ENCODE measurements around the gene DYTN.

DYTN gene

DNA sequence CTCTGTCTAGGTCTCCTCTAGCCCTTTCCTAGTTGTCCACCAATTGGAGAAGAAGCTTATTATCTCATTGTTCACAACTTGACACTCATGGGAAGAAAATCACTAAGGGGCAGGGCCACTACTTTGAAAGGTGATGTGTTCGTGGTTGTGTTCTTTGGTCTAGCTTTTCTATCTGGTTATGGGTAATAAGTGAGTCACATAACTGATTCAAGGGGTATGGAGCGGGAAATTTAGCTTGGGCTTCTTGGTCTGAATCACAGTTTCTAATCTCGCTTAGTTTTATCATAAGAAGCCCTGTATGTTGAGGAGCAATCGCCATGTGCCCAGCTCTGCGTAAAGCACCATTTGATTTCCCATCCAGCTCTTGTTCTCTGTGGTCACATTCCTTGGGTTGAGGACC is 18.7 kb upstream of the DYTN start:
- DNase-seq (ENCODE audit: low spot score), result no peak
- Histone ChIP-seq H2AK5ac (ENCODE audit: low read depth, low read length) (no peak overlapping the region), H3K4me1 (ENCODE audit: control insufficient read depth in 2 of 2, insufficient read depth in 1 of 2, low read depth in 1 of 2, low read length in 2 of 2) (no peaks in the 10 kb centered on the region), H3K36me3 (replicated peaks in 1 of 2; ENCODE audit: control insufficient read depth in 2 of 2, insufficient read depth in 2 of 2, low read length in 2 of 2) (no peaks in the 10 kb centered on the region), H3K14ac (ENCODE audit: low read length) (no peak overlapping the region), H2BK12ac (ENCODE audit: low read length) (no peak overlapping the region), H3K9me3 (replicated peaks in 1 of 2; ENCODE audit: control insufficient read depth in 2 of 2, insufficient read depth in 1 of 2, low read depth in 1 of 2, low read length in 2 of 2) (no peaks in the 10 kb centered on the region), H3K4me2 (ENCODE audit: insufficient read depth, low read length, poor library complexity, severe bottlenecking) (no peak overlapping the region), H2AFZ (ENCODE audit: low read length) (no peak overlapping the region), H2BK15ac (ENCODE audit: low read length) (no peak overlapping the region), H3K27me3 (ENCODE audit: control insufficient read depth in 3 of 3, insufficient read depth in 3 of 3, low read depth in 1 of 3, low read length in 3 of 3) (no peaks in the 10 kb centered on the region), H3K79me1 (ENCODE audit: low read depth, low read length) (no peaks in the 10 kb centered on the region), H4K91ac (ENCODE audit: low read depth, low read length, poor library complexity) (no peak overlapping the region), H3K27ac (replicated peaks; ENCODE audit: low read length) (no peak overlapping the region), H3K9ac (ENCODE audit: low read depth, low read length, poor library complexity) (no peak overlapping the region), H3K4ac (ENCODE audit: low read length) (no peak overlapping the region), H2BK5ac (ENCODE audit: low read length) (no peak overlapping the region), H3K4me3 (ENCODE audit: low read length in 2 of 2) (no peak overlapping the region), H2BK120ac (ENCODE audit: low read depth, low read length) (no peak overlapping the region), H3K18ac (ENCODE audit: low read length) (no peak overlapping the region), H4K8ac (ENCODE audit: low read depth, low read length) (no peak overlapping the region), H3K23ac (ENCODE audit: low read depth, low read length, poor library complexity) (no peak overlapping the region)
- no CpG with 5 or more reads among the region's 5 CpGs for WGBS, 2 donors (ENCODE audit: extremely low coverage in 2 of 2, insufficient read length in 2 of 2, insufficient replicate concordance in 1 of 2)

DNA sequence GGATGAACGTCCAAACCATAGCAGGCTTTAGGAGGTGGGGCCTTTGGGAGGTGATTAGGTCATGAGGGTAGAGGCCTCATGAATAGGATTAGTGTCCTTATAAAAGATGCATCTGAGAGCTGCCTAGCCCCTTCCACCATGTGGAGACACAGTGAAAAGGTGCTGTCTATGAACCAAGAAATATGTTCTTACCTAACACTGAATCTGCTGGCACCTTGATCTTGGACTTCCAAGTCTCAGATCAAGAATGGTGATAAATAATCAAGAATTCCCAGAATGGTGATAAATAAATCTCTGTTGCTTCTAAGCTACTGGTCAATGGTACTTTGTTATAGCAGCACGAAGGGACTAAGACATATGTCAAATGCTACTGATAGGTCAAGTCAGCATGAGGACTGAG is 15.1 kb upstream of the DYTN start:
- no peak overlapping the region for H3K14ac ChIP-seq (ENCODE audit: low read length)
- WGBS, 2 donors (ENCODE audit: extremely low coverage in 2 of 2, insufficient read length in 2 of 2, insufficient replicate concordance in 1 of 2), result no CpG with 5 or more reads among the region's 2 CpGs
- no peak overlapping the region for H3K18ac ChIP-seq (ENCODE audit: low read length)
- no peak overlapping the region for H4K91ac ChIP-seq (ENCODE audit: low read depth, low read length, poor library complexity)
- no peak overlapping the region for H3K9ac ChIP-seq (ENCODE audit: low read depth, low read length, poor library complexity)
- H3K23ac ChIP-seq (ENCODE audit: low read depth, low read length, poor library complexity), result no peak overlapping the region
- H3K9me3 ChIP-seq (replicated peaks in 1 of 2; ENCODE audit: control insufficient read depth in 2 of 2, insufficient read depth in 1 of 2, low read depth in 1 of 2, low read length in 2 of 2), result no peaks in the 10 kb centered on the region
- H2AK5ac ChIP-seq (ENCODE audit: low read depth, low read length), result no peak overlapping the region
- no peak overlapping the region for H2BK12ac ChIP-seq (ENCODE audit: low read length)
- no peaks in the 10 kb centered on the region for H3K27me3 ChIP-seq (ENCODE audit: control insufficient read depth in 3 of 3, insufficient read depth in 3 of 3, low read depth in 1 of 3, low read length in 3 of 3)
- H2AFZ ChIP-seq (ENCODE audit: low read length), result no peak overlapping the region
- H3K4me3 ChIP-seq (ENCODE audit: low read length in 2 of 2), result no peak overlapping the region
- H2BK120ac ChIP-seq (ENCODE audit: low read depth, low read length), result no peak overlapping the region
- no peak overlapping the region for H3K4me2 ChIP-seq (ENCODE audit: insufficient read depth, low read length, poor library complexity, severe bottlenecking)
- no peak overlapping the region for H3K4ac ChIP-seq (ENCODE audit: low read length)
- no peaks in the 10 kb centered on the region for H3K79me1 ChIP-seq (ENCODE audit: low read depth, low read length)
- no peaks in the 10 kb centered on the region for H3K36me3 ChIP-seq (replicated peaks in 1 of 2; ENCODE audit: control insufficient read depth in 2 of 2, insufficient read depth in 2 of 2, low read length in 2 of 2)
- H2BK5ac ChIP-seq (ENCODE audit: low read length), result no peak overlapping the region
- DNase-seq (ENCODE audit: low spot score), result no peak
- H3K4me1 ChIP-seq (ENCODE audit: control insufficient read depth in 2 of 2, insufficient read depth in 1 of 2, low read depth in 1 of 2, low read length in 2 of 2), result peaks cover 0 to 1% of the 10 kb centered on the region in 2 donors
- H3K27ac ChIP-seq (replicated peaks; ENCODE audit: low read length), result no peak overlapping the region
- no peak overlapping the region for H2BK15ac ChIP-seq (ENCODE audit: low read length)
- no peak overlapping the region for H4K8ac ChIP-seq (ENCODE audit: low read depth, low read length)

DNA sequence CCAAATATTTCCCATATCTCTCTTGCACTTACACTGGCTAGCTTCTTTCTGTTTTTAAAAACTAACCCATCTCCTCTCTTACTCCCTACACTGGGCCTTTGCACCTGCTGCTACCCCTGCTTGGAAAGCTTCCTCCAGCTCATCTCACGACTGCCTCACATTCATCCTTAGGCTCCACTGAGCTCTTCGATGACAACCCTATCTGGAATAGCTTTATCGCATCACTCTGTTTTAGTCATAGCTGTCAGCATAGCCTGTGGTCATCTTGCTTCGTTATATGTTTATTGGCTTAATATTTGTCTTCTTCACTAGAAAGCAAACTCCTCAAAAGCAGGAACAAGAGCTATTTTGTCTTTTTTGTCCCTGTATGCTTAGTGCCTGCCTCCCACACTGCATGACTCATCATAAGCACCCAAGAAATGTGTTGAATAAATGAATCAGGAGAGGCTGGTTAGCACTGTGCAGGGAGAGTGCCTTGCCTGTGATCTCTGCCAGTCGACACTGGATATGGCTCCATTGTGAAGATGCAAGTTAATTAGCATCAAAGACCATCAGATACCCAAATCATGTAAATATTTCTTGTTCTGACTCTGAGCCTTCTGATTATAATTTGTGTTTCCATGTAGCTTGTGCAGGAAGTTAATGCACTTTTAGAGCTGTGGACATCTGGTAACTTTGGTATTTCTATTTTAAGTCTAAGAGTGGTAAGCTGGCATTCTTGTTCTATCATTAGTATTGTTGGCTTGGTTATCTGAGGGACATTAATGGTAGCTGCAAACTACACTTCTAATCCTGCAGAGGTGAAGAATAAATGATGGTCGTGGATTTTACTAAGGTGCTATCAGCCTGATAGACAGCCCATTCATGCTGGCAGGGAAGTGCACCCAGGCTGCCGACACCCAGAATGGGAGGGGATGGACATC is 10.3 kb upstream of the DYTN start:
- Histone ChIP-seq H3K27me3 (ENCODE audit: control insufficient read depth in 3 of 3, insufficient read depth in 3 of 3, low read depth in 1 of 3, low read length in 3 of 3) (no peaks in the 10 kb centered on the region), H3K14ac (ENCODE audit: low read length) (no peak overlapping the region), H3K9me3 (replicated peaks in 1 of 2; ENCODE audit: control insufficient read depth in 2 of 2, insufficient read depth in 1 of 2, low read depth in 1 of 2, low read length in 2 of 2) (no peaks in the 10 kb centered on the region), H2BK120ac (ENCODE audit: low read depth, low read length) (no peak overlapping the region), H3K4ac (ENCODE audit: low read length) (no peak overlapping the region), H3K36me3 (replicated peaks in 1 of 2; ENCODE audit: control insufficient read depth in 2 of 2, insufficient read depth in 2 of 2, low read length in 2 of 2) (no peaks in the 10 kb centered on the region), H3K4me2 (ENCODE audit: insufficient read depth, low read length, poor library complexity, severe bottlenecking) (no peak overlapping the region), H3K4me1 (ENCODE audit: control insufficient read depth in 2 of 2, insufficient read depth in 1 of 2, low read depth in 1 of 2, low read length in 2 of 2) (peaks cover 0 to 1% of the 10 kb centered on the region in 2 donors), H4K8ac (ENCODE audit: low read depth, low read length) (no peak overlapping the region), H2BK12ac (ENCODE audit: low read length) (no peak overlapping the region), H2AK5ac (ENCODE audit: low read depth, low read length) (no peak overlapping the region), H4K91ac (ENCODE audit: low read depth, low read length, poor library complexity) (no peak overlapping the region), H3K27ac (replicated peaks; ENCODE audit: low read length) (no peak overlapping the region), H3K79me1 (ENCODE audit: low read depth, low read length) (no peaks in the 10 kb centered on the region), H2BK15ac (ENCODE audit: low read length) (no peak overlapping the region), H3K23ac (ENCODE audit: low read depth, low read length, poor library complexity) (no peak overlapping the region), H2AFZ (ENCODE audit: low read length) (no peak overlapping the region), H3K18ac (ENCODE audit: low read length) (no peak overlapping the region), H2BK5ac (ENCODE audit: low read length) (no peak overlapping the region), H3K9ac (ENCODE audit: low read depth, low read length, poor library complexity) (no peak overlapping the region), H3K4me3 (ENCODE audit: low read length in 2 of 2) (no peak overlapping the region)
- WGBS, 2 donors (ENCODE audit: extremely low coverage in 2 of 2, insufficient read length in 2 of 2, insufficient replicate concordance in 1 of 2), result no CpG with 5 or more reads among the region's 7 CpGs
- no peak for DNase-seq (ENCODE audit: low spot score)

DNA sequence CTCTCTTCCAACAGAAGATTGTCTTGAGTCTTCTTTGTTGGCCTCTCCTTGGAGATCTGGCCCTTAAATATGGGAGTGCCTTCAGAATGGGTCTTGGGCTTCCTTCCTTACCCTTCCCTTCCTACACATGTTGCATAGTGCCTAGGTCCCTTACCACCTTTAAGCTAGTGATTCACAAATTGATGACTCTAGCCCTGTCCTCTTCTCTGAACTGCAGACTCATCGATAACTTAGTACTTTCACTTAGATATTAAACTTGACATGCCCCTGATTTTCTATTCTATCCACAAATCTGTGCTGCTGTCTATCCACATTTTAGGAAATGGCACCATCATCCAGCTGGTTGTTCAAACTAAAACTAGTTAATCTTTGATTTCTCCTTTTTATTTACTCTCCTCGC is 9.1 kb upstream of the DYTN start:
- no peaks in the 10 kb centered on the region for H3K79me1 ChIP-seq (ENCODE audit: low read depth, low read length)

More for the DNA sequence above, 9.1 kb upstream of the DYTN start:
- H3K14ac ChIP-seq (ENCODE audit: low read length), result no peak overlapping the region
- no peak overlapping the region for H2BK12ac ChIP-seq (ENCODE audit: low read length)
- no peak overlapping the region for H3K18ac ChIP-seq (ENCODE audit: low read length)
- no peak overlapping the region for H2BK5ac ChIP-seq (ENCODE audit: low read length)
- no peak overlapping the region for H2AFZ ChIP-seq (ENCODE audit: low read length)
- no peak overlapping the region for H3K9ac ChIP-seq (ENCODE audit: low read depth, low read length, poor library complexity)
- no peak overlapping the region for H3K23ac ChIP-seq (ENCODE audit: low read depth, low read length, poor library complexity)
- H4K8ac ChIP-seq (ENCODE audit: low read depth, low read length), result no peak overlapping the region
- H3K4me2 ChIP-seq (ENCODE audit: insufficient read depth, low read length, poor library complexity, severe bottlenecking), result no peak overlapping the region
- no peak for DNase-seq (ENCODE audit: low spot score)
- no peak overlapping the region for H4K91ac ChIP-seq (ENCODE audit: low read depth, low read length, poor library complexity)
- no peaks in the 10 kb centered on the region for H3K36me3 ChIP-seq (replicated peaks in 1 of 2; ENCODE audit: control insufficient read depth in 2 of 2, insufficient read depth in 2 of 2, low read length in 2 of 2)
- no peak overlapping the region for H2BK120ac ChIP-seq (ENCODE audit: low read depth, low read length)
- H3K27me3 ChIP-seq (ENCODE audit: control insufficient read depth in 3 of 3, insufficient read depth in 3 of 3, low read depth in 1 of 3, low read length in 3 of 3), result no peaks in the 10 kb centered on the region
- H3K27ac ChIP-seq (replicated peaks; ENCODE audit: low read length), result no peak overlapping the region
- H2AK5ac ChIP-seq (ENCODE audit: low read depth, low read length), result no peak overlapping the region
- H3K9me3 ChIP-seq (replicated peaks in 1 of 2; ENCODE audit: control insufficient read depth in 2 of 2, insufficient read depth in 1 of 2, low read depth in 1 of 2, low read length in 2 of 2), result peaks cover 0 to under 1% of the 10 kb centered on the region in 2 donors
- H3K4ac ChIP-seq (ENCODE audit: low read length), result no peak overlapping the region
- no peak overlapping the region for H3K4me3 ChIP-seq (ENCODE audit: low read length in 2 of 2)
- 100% methylated on average over 1 of the region's 2 CpGs; no CpG with 5 or more reads in 1 of the 2 donors for WGBS, 2 donors (ENCODE audit: extremely low coverage in 2 of 2, insufficient read length in 2 of 2, insufficient replicate concordance in 1 of 2)
- H3K4me1 ChIP-seq (ENCODE audit: control insufficient read depth in 2 of 2, insufficient read depth in 1 of 2, low read depth in 1 of 2, low read length in 2 of 2), result peaks cover 0 to 1% of the 10 kb centered on the region in 2 donors
- H2BK15ac ChIP-seq (ENCODE audit: low read length), result no peak overlapping the region

Data from neuronal stem cell (in vitro differentiated cells).